ENCODE data around the gene C1QTNF12.

C1QTNF12 gene

GRCh38 chr1:1285611-1286311, 39.2 kb upstream of the C1QTNF12 start:
- TF ChIP-seq, protein P1, sequence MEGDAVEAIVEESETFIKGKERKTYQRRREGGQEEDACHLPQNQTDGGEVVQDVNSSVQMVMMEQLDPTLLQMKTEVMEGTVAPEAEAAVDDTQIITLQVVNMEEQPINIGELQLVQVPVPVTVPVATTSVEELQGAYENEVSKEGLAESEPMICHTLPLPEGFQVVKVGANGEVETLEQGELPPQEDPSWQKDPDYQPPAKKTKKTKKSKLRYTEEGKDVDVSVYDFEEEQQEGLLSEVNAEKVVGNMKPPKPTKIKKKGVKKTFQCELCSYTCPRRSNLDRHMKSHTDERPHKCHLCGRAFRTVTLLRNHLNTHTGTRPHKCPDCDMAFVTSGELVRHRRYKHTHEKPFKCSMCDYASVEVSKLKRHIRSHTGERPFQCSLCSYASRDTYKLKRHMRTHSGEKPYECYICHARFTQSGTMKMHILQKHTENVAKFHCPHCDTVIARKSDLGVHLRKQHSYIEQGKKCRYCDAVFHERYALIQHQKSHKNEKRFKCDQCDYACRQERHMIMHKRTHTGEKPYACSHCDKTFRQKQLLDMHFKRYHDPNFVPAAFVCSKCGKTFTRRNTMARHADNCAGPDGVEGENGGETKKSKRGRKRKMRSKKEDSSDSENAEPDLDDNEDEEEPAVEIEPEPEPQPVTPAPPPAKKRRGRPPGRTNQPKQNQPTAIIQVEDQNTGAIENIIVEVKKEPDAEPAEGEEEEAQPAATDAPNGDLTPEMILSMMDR (IDR thresholded peaks at IDR 0.05; ENCODE audit: low read depth, low read length, missing control alignments): no peak
- H3K4me3 ChIP-seq (replicated peaks; ENCODE audit: low read depth, low read length): no peak overlapping the region
- no peak for DNase-seq (ENCODE audit: extremely low read depth, low read depth)

GRCh38 chr1:1285102-1285571, 38.6 kb upstream of the C1QTNF12 start:
- TF ChIP-seq, protein P1 (IDR thresholded peaks at IDR 0.05; ENCODE audit: low read depth, low read length, missing control alignments): no peak
- DNase-seq (ENCODE audit: extremely low read depth, low read depth): no peak
- no peak overlapping the region for H3K4me3 ChIP-seq (replicated peaks; ENCODE audit: low read depth, low read length)

DNA sequence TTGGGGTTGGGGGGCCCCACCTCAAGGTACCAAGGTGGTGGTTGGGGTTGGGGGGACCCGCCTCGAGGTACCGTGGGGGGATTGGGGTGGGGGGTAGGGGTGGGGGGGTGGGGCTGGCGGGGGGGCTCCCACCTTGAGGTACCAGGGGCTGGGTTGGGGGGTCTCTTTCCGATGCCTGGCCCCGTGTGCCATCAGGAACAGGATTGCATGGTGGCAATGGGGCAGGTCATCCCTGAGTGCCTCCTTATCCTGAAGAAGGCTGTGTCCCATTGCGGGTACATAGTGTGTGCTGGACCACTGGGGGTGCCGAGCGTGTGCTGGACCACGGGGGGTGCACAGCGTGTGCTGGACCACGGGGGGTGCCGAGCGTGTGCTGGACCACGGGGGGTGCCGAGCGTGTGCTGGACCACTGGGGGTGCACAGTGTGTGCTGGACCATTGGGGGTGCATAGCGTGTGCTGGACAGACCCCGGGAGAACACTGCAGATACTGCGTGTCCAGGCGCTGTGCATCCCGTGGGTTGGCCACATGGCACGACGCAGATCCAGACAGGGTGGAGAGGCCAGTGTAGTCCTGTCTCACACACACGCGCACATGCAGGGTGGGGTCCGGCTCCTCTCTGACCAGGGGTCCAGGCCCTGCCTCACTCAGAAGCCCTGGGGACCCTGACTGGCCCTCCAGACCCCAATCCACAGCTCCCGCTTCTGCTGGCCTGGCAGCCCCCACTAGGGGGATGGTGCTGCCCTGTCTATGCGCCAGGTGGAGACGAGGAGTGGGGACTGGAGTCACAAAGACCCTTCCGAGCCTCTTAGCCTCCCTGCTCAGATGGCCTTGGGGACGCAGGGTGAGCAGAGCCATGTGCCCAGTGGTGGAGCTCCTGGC, 37.9 kb upstream of the C1QTNF12 start:
- TF ChIP-seq, protein P1 (IDR thresholded peaks at IDR 0.05; ENCODE audit: low read depth, low read length, missing control alignments): no peak
- H3K4me3 ChIP-seq (replicated peaks; ENCODE audit: low read depth, low read length): no peak overlapping the region
- no peak for DNase-seq (ENCODE audit: extremely low read depth, low read depth)

- DNase-seq (ENCODE audit: extremely low read depth, low read depth): no peak
Measured at GRCh38 chr1:1283821-1284220, 37.3 kb upstream of the C1QTNF12 start.

DNA sequence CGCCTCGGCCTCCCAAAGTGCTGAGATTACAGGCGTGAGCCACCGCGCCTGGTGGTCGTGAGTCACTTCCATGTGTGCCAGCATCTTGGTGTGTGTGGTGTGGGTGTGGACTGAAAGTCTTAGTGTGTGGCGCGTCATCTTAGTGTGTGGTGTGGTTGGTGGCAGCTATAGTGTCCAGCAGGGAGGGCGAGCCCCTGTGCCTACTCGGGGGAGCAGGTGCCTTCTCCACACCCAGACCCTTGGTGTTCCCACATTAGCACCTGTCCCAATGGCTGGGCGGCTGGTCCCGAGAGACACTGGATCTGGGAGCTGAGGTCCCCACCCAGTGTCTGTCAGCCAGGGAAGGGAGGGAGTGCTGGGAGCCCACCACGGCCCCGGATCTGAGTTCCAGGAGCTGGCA, 36.5 kb upstream of the C1QTNF12 start:
- DNase-seq (ENCODE audit: extremely low read depth, low read depth): no peak
- TF ChIP-seq, protein P1 (IDR thresholded peaks at IDR 0.05; ENCODE audit: low read depth, low read length, missing control alignments): no peak
- H3K4me3 ChIP-seq (replicated peaks; ENCODE audit: low read depth, low read length): no peak overlapping the region

More at GRCh38 chr1:1283821-1284220, 37.3 kb upstream of the C1QTNF12 start:
- H3K4me3 ChIP-seq (replicated peaks; ENCODE audit: low read depth, low read length): no peak overlapping the region
- TF ChIP-seq, protein P1 (IDR thresholded peaks at IDR 0.05; ENCODE audit: low read depth, low read length, missing control alignments): no peak

DNA sequence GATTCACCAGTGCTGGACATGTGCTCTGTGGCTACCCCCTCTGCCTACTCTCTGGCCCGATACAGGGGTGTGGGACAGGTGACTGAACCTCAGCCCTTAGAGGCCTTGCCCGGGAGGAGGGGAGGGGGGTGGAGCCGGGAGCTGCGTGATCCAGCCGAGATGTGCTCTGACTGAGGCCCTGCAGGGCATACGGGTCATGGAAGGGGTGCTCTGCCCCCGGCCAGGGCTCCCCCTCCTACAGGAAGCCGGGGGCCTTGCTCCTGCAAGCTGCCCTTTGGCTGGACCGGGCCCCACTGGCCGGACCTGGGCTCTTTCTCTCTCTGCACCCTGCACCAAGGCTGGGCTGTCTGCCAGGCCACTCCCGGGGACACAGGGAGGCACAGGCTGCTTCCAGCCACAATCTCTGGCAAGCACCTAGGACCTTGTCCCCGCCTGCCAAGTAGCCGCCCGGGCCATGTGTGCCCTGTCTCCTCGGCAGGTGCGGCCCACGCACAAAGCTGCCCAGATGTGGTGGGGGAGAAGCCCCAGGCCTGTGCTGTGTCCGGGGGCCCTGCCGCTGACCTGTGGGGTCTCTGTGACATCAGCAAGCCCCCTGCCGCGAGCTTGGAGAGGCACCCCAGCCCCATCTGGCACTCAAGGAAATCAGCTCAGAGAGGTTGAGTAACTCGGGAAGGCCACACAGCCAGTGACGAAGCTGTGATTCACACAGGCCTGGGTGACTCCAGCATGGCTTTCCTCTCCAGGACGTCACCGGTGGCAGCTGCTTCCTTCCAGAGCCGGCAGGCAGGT, 35.2 kb upstream of the C1QTNF12 start:
- H3K4me3 ChIP-seq (replicated peaks; ENCODE audit: low read depth, low read length): no peak overlapping the region
- DNase-seq (ENCODE audit: extremely low read depth, low read depth): no peak
- TF ChIP-seq, protein P1 (IDR thresholded peaks at IDR 0.05; ENCODE audit: low read depth, low read length, missing control alignments): no peak
